HCT116 (cell line): Measurements from ENCODE around the gene APOC1. TPM values are rescaled to one million over a fixed set of nuclear protein-coding genes. Genes with fewer than 3 reads are reported as not detected.

Source experiments
- ATAC-seq: fragments of 200-7000 bp; cut with Tn5 transposase; 2 replicates; pipeline ENCODE4 v1.9.1; 2020; ENCODE audit warnings: mild to moderate bottlenecking, moderate library complexity
- BruUV-seq: library from RNA; stranded (reverse); fragments of 400-500 nt; replicated peaks from 2 replicates; lab custom pipeline; 2021; lab: Mats Ljungman, UMichigan
- CTCF ChIA-PET: fragments of 300-600 bp; sonication (Branson Sonifier 250); formaldehyde crosslinking; loops from one replicate; lab custom pipeline; 2021; ENCODE audit warnings: antibody characterized with exemption; lab: Charles Lee
- POLR2A ChIA-PET: fragments of 300-600, 350-600 bp; sonication (Branson Sonifier 250); formaldehyde crosslinking; loops from one replicate; lab custom pipeline; 2021; ENCODE audit warnings: antibody characterized with exemption; lab: Charles Lee
- RAD21 ChIA-PET, 2 experiments: fragments of 300-600 bp; sonication (Branson Sonifier 250); formaldehyde crosslinking; loops; one replicate each; lab custom pipeline; 2023; ENCODE audit warnings: low total read pairs in 2 of 2; ENCODE audit not compliant: uncharacterized antibody in 2 of 2, unreplicated experiment in 2 of 2, low non-redundant PET in 1 of 2; lab: Charles Lee
- DNase-seq: peaks from one replicate; pipeline ENCODE4 v3.0.0-alpha.2; 2010; ENCODE audit warnings: low read depth, low spot score
- H2AFZ ChIP-seq: fragments of 200-600 bp; shearing (Covaris generic), sonication (generic); 2 replicates; pipeline ENCODE4 v1.6.1; 2017; ENCODE audit warnings: low read depth, mixed run types, mixed read lengths, antibody characterized with exemption, low read length; ENCODE audit not compliant: poor library complexity, severe bottlenecking
- H3K27ac ChIP-seq: 2 replicates; pipeline ENCODE4 v1.5.1; 2012; ENCODE audit warnings: low read depth, low read length
- H3K27me3 ChIP-seq: fragments of 200-600 bp; sonication (generic); 2 replicates; pipeline ENCODE4 v1.6.1; 2016; ENCODE audit warnings: mixed run types, low read length, mixed read lengths; ENCODE audit not compliant: insufficient read depth
- H3K36me3 ChIP-seq, 2 experiments: fragments of 200-500 bp in 1 of 2; fragments of 200-600 bp in 1 of 2; sonication (Bioruptor generic) in 1 of 2; sonication (generic) in 1 of 2; 2 replicates each; pipeline versions ENCODE4 v1.5.1 to v1.6.1; 2014 to 2016; ENCODE audit warnings: low read length in 2 of 2, inconsistent platforms in 1 of 2, mixed read lengths in 1 of 2, mixed run types in 1 of 2; ENCODE audit not compliant: insufficient read depth in 2 of 2, control insufficient read depth in 1 of 2
- H3K4me1 ChIP-seq, 2 experiments: fragments of 200-600 bp in 1 of 2; sonication (generic) in 1 of 2; 2 replicates each; pipeline versions ENCODE4 v1.5.1 to v1.6.1; 2012 to 2017; ENCODE audit warnings: low read length in 2 of 2, inconsistent platforms in 1 of 2, mild to moderate bottlenecking in 1 of 2, mixed read lengths in 1 of 2, mixed run types in 1 of 2, moderate library complexity in 1 of 2; ENCODE audit not compliant: insufficient read depth in 2 of 2, control insufficient read depth in 1 of 2
- H3K4me2 ChIP-seq: fragments of 200-600 bp; sonication (generic); 2 replicates; pipeline ENCODE4 v1.6.1; 2017; ENCODE audit warnings: mixed run types, low read length, mixed read lengths
- H3K4me3 ChIP-seq, 2 experiments: fragments of 200-600 bp in 1 of 2; sonication (generic) in 1 of 2; replicated peaks in 1 of 2; 2 replicates each; pipeline ENCODE4 v1.5.1; 2011 to 2016; ENCODE audit warnings: low read length in 2 of 2, control low read depth in 1 of 2, low read depth in 1 of 2, mild to moderate bottlenecking in 1 of 2, mixed read lengths in 1 of 2, mixed run types in 1 of 2
- H3K79me2 ChIP-seq: fragments of 200-600 bp; sonication (generic); 2 replicates; pipeline ENCODE4 v1.6.1; 2017; ENCODE audit warnings: mild to moderate bottlenecking, mixed run types, low read length, moderate library complexity, mixed read lengths; ENCODE audit not compliant: insufficient read depth
- H3K9ac ChIP-seq: fragments of 200-600 bp; sonication (generic); 2 replicates; pipeline ENCODE4 v1.6.1; 2016; ENCODE audit warnings: low read length, mixed read lengths
- H3K9me2 ChIP-seq: fragments of 200-600 bp; sonication (generic), shearing (Covaris generic); 2 replicates; pipeline ENCODE4 v1.6.1; 2017; ENCODE audit warnings: mixed run types, mild to moderate bottlenecking, moderate library complexity; ENCODE audit not compliant: insufficient read depth
- H3K9me3 ChIP-seq, 2 experiments: fragments of 200-500 bp in 1 of 2; fragments of 200-600 bp in 1 of 2; sonication (Bioruptor generic) in 1 of 2; sonication (generic) in 1 of 2; 2 replicates each; pipeline ENCODE4 v1.6.1; 2014 to 2017; ENCODE audit warnings: low read length in 2 of 2, mixed read lengths in 2 of 2, inconsistent platforms in 1 of 2, low read depth in 1 of 2, mild to moderate bottlenecking in 1 of 2, mixed run types in 1 of 2, moderate library complexity in 1 of 2; ENCODE audit not compliant: control insufficient read depth in 1 of 2, insufficient read depth in 1 of 2
- H4K20me1 ChIP-seq: fragments of 200-600 bp; sonication (generic), shearing (Covaris generic); 2 replicates; pipeline ENCODE4 v1.6.1; 2017; ENCODE audit warnings: mixed run types, mild to moderate bottlenecking, moderate library complexity; ENCODE audit not compliant: insufficient read depth
- CEBPB ChIP-seq: IDR thresholded peaks from 2 replicates; pipeline ENCODE4 v1.6.1; 2012; ENCODE audit warnings: low read depth
- CTCF ChIP-seq, 3 experiments: fragments of 200-600 bp in 1 of 3; sonication (generic) in 1 of 3; IDR thresholded peaks in 2 of 3; conservative IDR thresholded peaks in 1 of 3; 2 replicates each; pipeline ENCODE4 v1.5.1; 2012 to 2017; ENCODE audit warnings: low read depth in 2 of 3, low read length in 2 of 3, antibody characterized with exemption in 1 of 3, borderline replicate concordance in 1 of 3, control low read depth in 1 of 3, mild to moderate bottlenecking in 1 of 3, mixed read lengths in 1 of 3, mixed run types in 1 of 3, moderate library complexity in 1 of 3; ENCODE audit not compliant: insufficient read depth in 1 of 3
- EGR1 ChIP-seq: IDR thresholded peaks from 2 replicates; pipeline ENCODE4 v1.6.1; 2012; ENCODE audit warnings: low read depth
- ELF1 ChIP-seq: IDR thresholded peaks from 2 replicates; pipeline ENCODE4 v1.6.1; 2012; ENCODE audit warnings: low read depth, borderline replicate concordance
- EZH2 ChIP-seq: fragments of 200-600 bp; sonication (generic); IDR thresholded peaks from 2 replicates; pipeline ENCODE4 v1.6.1; 2017; ENCODE audit warnings: antibody characterized with exemption, mixed run types
- FOSL1 ChIP-seq: IDR thresholded peaks from 2 replicates; pipeline ENCODE4 v1.6.1; 2012; ENCODE audit warnings: low read depth
- JUND ChIP-seq: IDR thresholded peaks from 2 replicates; pipeline ENCODE4 v1.6.1; 2012
- POLR2A ChIP-seq: IDR thresholded peaks from 2 replicates; pipeline ENCODE4 v1.7.0; 2011; ENCODE audit warnings: borderline replicate concordance; ENCODE audit not compliant: insufficient read depth, insufficient read length; ENCODE audit errors: extremely low read depth
- POLR2AphosphoS5 ChIP-seq: IDR thresholded peaks from 2 replicates; pipeline ENCODE4 v1.6.1; 2011; ENCODE audit warnings: mild to moderate bottlenecking, low read depth, low read length, moderate library complexity
- REST ChIP-seq: IDR thresholded peaks from 2 replicates; pipeline ENCODE4 v1.6.1; 2012; ENCODE audit warnings: low read depth
- SIN3A ChIP-seq: IDR thresholded peaks from 2 replicates; pipeline ENCODE4 v1.6.1; 2012; ENCODE audit warnings: low read depth
- SP1 ChIP-seq: IDR thresholded peaks from 2 replicates; pipeline ENCODE4 v1.6.1; 2012; ENCODE audit warnings: low read depth
- SRF ChIP-seq: IDR thresholded peaks from 2 replicates; pipeline ENCODE4 v1.6.1; 2012; ENCODE audit warnings: low read depth
- YY1 ChIP-seq: IDR thresholded peaks from 2 replicates; pipeline ENCODE4 v1.6.1; 2011; ENCODE audit warnings: low read length, low read depth, moderate library complexity, mild to moderate bottlenecking; ENCODE audit not compliant: insufficient replicate concordance; ENCODE audit errors: extremely low read depth
- ZFX ChIP-seq: fragments of 450-650 bp; IDR thresholded peaks from 2 replicates; pipeline ENCODE4 v1.6.1; 2017
- intact Hi-C: fragments of 100-400 bp; cut with micrococcal nuclease; formaldehyde crosslinking; loops from 2 replicates; pipeline ENCODE4 v1.10.0; 2022
- total RNA-seq: library from RNA; stranded (reverse); gene quantifications from one replicate; pipeline ENCODE4 v1.2.1, GENCODE V29; 2021; ENCODE audit not compliant: unreplicated experiment
- TF ChIP-seq, protein P1 (sequence below): IDR thresholded peaks from 2 replicates; pipeline ENCODE4 v1.6.1; 2011; ENCODE audit warnings: mild to moderate bottlenecking, low read length, moderate library complexity; ENCODE audit not compliant: insufficient replicate concordance; ENCODE audit errors: extremely low read depth
- TF ChIP-seq, protein P2 (sequence below): IDR thresholded peaks from 2 replicates; pipeline ENCODE4 v1.6.1; 2012
- TF ChIP-seq, protein P3 (sequence below): IDR thresholded peaks from 2 replicates; pipeline ENCODE4 v1.6.1; 2012

Gene APOC1
- total RNA-seq, 1 experiment from 2014 or later: 5.1 TPM

- H3K27me3 ChIP-seq: no peaks in the 10 kb centered on the region
- CTCF ChIA-PET: no interaction called here
- H3K9me2 ChIP-seq: no peaks in the 10 kb centered on the region
- DNase-seq: no peak
- no peak overlapping the region for H3K4me3 ChIP-seq
- H3K9ac ChIP-seq: no peak overlapping the region
- TF ChIP-seq SIN3A (no peak), REST (no peak), ZFX (no peak), FOSL1 (no peak), YY1 (no peak), SRF (no peak), SP1 (no peak), EZH2 (no peak), CTCF (IDR thresholded peaks at IDR 0.05 in 2 of 3, conservative IDR thresholded peaks at IDR 0.05 in 1 of 3; ENCODE audit: borderline replicate concordance in 1 of 3, insufficient read depth in 1 of 3, low read depth in 2 of 3, low read length in 2 of 3) (no peak), POLR2AphosphoS5 (no peak), EGR1 (no peak), POLR2A (no peak), ELF1 (no peak), JUND (no peak), CEBPB (no peak)
- TF ChIP-seq, protein P1, sequence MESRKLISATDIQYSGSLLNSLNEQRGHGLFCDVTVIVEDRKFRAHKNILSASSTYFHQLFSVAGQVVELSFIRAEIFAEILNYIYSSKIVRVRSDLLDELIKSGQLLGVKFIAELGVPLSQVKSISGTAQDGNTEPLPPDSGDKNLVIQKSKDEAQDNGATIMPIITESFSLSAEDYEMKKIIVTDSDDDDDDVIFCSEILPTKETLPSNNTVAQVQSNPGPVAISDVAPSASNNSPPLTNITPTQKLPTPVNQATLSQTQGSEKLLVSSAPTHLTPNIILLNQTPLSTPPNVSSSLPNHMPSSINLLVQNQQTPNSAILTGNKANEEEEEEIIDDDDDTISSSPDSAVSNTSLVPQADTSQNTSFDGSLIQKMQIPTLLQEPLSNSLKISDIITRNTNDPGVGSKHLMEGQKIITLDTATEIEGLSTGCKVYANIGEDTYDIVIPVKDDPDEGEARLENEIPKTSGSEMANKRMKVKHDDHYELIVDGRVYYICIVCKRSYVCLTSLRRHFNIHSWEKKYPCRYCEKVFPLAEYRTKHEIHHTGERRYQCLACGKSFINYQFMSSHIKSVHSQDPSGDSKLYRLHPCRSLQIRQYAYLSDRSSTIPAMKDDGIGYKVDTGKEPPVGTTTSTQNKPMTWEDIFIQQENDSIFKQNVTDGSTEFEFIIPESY: no peak
- TF ChIP-seq, protein P2, sequence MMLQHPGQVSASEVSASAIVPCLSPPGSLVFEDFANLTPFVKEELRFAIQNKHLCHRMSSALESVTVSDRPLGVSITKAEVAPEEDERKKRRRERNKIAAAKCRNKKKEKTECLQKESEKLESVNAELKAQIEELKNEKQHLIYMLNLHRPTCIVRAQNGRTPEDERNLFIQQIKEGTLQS: no peak
- TF ChIP-seq, protein P3, sequence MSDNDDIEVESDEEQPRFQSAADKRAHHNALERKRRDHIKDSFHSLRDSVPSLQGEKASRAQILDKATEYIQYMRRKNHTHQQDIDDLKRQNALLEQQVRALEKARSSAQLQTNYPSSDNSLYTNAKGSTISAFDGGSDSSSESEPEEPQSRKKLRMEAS: no peak
- TF ChIP-seq, all 23 proteins: peak for 0
- intact Hi-C loops: no loop called here
- H4K20me1 ChIP-seq: no peaks in the 10 kb centered on the region
- ATAC-seq: no peak
- H3K9me3 ChIP-seq: no peaks in the 10 kb centered on the region
- H3K4me1 ChIP-seq: peaks cover 3 to 11% of the 10 kb centered on the region in 2 experiments
- H3K79me2 ChIP-seq: no peaks in the 10 kb centered on the region
- H3K4me2 ChIP-seq: no peak overlapping the region
- H3K36me3 ChIP-seq: peaks cover 11 to 12% of the 10 kb centered on the region in 2 experiments; a peak in 3 of 4 replicates
- ChIA-PET RAD21 (no interaction called here), POLR2A (no interaction called here)
- H2AFZ ChIP-seq: no peak overlapping the region
- no peak overlapping the region for H3K27ac ChIP-seq
- BruUV-seq: no TSS peak
Observed at GRCh38 chr19:44879309-44880065, 34.9 kb upstream of the APOC1 start.
